CD4-positive, alpha-beta T cell treated with Interleukin-4 for 4 hours (primary cell): Measurements from ENCODE around the gene NCEH1.
"Not testable (repeated sequence)": the region's sequence is repeated elsewhere in the genome, so short reads cannot be mapped to it uniquely, and the experiment has no call there.

Experiments used
- DNase-seq: peaks from one replicate; pipeline ENCODE4 v3.0.0-alpha.2; 2020

The NCEH1 gene, protein sequence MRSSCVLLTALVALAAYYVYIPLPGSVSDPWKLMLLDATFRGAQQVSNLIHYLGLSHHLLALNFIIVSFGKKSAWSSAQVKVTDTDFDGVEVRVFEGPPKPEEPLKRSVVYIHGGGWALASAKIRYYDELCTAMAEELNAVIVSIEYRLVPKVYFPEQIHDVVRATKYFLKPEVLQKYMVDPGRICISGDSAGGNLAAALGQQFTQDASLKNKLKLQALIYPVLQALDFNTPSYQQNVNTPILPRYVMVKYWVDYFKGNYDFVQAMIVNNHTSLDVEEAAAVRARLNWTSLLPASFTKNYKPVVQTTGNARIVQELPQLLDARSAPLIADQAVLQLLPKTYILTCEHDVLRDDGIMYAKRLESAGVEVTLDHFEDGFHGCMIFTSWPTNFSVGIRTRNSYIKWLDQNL

DNA sequence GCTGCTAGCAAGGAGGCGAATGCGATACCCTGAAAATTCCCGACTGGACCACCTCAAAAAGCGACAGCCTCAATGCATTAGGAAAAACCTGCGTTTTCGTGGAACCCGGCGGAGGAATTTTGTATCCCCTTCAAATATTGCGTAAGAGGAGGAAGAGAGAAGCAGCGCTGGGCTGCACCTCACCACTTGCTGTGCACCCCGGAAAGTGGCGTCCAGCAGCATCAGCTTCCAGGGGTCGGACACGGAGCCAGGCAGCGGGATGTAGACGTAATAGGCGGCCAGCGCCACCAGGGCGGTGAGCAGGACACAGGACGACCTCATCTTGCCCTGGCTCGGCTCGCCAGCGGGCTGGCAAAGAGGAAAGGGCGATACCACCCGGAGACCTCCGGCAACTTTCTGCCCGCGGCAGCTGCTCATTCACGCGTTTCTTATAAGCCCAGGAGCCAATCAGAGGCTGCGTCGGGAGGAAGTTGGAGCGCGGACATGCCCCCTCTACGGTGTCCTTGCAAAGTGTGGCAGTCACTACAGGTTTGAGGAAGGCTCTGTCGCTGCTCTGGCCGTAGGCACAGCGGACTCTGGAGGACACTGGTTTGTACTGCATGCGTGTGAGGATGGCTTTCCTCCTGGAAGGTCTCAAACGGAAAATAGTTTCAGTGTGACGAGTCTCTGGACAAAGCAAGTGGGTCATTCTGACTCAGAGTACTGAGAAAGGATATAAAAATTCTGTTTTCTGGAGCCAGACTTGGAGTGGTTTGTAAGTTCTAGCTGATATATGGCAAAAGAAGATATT, at the start of gene NCEH1:
TSS of gene NCEH1 (minus strand) at position 404 of the 790 bp plus-strand sequence. CDS start at position 321, 83 bp downstream.
- peak; percentile 81 for DNase-seq

DNA sequence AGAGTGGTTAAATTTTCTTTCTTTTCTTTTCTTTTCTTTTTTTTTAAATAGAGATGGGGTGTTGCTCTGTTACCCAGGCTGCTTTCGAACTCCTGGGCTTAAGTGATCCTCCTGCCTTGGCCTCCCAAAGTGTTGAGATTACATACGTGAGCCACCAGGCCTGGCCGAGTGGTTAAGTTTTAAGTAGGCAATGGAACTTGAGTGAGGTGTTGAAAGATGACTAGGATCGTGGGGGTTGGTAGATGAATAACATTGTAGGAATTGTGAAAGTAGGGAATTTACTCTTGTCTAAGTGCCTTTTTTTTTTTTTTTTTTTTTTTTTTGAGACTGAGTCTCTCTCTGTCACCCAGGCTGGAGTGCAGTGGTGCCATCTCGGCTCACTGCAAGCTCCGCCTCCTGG, 49.5 kb upstream of the NCEH1 start:
- DNase-seq = not testable (repeated sequence)

DNA sequence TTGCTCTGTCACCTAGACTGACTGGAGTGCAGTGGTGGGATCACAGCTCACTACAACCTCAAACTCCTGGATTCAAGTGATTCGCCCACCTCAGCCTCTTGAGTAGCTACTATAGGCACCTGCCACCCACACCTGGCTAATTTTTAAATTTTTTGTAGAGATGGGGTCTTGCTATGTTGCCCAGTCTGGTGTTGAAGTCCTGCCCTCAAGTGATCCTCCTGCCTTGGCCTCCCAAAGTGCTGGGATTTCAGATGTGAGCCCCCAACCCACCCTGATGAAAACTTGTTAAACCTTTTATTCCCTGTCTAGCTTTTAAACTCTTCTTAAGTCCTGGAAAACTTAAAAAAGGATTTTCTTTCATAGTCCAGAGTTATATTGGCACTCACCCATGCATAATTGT, 42.3 kb upstream of the NCEH1 start:
- no peak for DNase-seq

DNA sequence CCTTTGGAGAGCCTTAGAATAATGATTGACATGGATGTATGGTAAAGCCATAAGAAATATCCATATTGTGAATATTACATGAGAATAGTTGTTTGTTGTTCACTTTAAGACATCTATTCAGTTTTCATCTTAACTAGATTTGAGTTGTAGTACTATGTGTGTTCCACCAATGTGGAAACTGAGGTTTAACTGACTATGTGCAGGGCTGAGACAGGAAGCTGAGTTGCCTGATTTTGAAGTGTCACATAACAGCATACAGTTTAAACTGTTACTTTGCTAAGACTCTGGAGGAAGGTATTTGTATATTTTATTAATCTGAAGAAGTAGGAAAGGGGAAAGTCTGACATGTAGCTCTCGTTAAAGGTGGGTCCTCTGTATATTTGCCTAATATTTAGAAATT, 41.8 kb upstream of the NCEH1 start:
- DNase-seq = no peak

DNA sequence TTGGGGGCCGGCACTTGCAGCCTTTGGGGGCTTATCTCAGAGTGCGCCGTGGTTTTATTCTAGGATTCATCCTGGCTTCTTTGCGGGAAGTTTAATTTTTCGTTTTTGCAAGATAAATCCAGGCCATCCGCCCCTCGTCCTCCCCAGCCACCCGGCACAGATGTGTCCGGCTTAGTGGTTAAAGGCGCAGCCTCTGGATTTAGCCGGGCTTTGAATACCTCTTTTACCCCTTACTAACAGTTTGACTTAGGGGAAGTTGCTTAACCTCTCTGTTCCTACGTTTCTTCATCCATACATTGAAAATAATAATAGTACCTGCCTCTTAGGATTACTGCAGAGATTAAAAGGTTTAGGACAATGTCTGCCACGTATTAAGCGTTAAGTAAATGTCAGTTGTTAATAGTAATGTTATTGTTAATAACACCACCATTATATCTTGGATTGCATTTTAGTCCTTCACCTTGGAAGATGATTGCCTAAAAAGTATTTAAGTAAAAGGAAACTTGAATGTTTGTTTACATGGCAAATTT, 40.4 kb upstream of the NCEH1 start:
- DNase-seq = no peak

DNA sequence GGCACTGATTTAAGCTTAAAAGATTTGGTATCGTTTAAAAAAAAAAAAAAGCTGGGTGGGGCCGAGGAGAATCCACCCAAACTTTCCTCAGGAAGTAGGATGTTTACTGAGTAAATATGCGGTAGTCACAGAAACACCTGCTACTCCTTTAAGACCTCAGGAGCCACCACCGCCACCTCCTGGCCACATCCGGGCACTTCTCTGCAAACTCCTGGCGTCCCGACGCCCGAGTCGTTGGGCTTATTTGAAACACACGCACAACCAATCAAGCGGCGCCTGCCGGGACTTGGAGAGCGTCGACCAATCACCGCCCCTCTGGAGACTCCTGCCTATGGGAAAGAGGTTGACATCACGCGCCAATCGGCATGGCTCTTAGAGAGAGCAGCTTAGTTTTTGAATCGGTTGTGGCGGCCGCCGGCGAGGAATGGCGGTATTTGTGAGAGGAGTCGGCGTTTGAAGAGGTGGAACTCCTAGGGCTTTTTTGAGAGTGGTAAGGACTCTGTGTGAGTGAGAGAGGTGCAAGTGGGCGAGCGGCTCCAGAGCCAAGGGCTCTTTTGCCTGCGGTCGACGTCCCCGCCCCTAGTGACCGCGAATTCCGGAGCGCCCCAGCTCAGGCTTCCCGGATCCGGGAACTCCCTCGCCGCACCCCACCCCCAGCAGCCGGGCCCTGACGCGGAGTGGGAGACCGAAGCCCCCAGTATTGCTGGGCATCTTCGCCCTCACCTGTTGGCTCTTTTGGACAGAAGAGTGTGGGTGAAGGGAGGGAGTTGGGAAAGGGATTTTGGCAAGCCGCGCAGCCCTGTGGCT, 39.7 kb upstream of the NCEH1 start, which contains the start of gene ECT2:
TSS of gene ECT2 (plus strand) at position 359 of the 807 bp plus-strand sequence. CDS start 3,805 bp downstream, outside the sequence.
- DNase-seq = peak; percentile 99

DNA sequence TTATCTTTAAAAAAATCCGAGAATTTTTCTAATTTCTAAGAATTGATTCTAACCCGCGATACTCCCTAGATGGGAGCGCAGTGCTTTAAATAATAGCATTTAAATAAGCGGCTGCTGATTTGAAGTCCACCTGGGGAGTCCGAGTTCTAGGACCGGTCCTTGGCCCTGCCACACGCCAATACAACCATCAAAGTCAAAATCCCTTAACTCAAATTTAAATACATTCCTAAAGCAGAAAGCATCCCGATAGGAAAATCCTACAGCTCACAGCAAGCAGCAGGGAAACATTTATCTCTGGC, 39.2 kb upstream of the NCEH1 start:
- no peak for DNase-seq

DNA sequence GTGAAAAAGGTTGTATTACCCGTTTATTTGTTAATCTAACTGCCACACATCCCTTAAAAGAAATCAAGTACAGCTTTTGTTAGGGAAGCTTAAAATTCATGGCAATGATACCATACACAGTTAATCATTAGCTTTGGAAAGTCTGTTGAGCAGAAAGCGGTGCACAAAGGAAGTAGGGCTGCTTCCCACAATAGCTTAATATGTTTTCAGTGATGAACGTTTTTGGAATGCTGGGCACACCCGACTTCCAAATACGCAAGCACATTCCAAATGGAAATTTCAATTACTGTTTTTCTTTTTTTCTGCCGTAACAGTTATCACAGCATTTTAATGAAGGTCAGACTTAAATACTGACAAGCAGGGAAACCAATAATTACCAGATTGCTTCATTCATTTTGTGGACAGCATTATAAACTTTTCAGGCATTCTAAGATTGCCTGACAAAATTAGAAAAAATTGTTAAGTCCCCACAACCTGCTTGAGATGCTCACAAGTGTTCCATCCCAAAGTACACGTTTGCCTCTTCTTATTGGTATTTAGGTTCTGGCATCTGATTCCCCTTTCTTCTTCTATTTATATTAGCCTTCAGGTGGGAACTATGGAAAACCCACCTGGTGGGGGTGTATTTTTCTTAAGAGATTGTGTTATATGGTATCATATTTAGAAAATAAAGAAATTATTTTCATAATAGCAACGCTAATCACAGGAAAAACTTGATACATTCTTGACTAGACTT, 38.5 kb upstream of the NCEH1 start:
- no peak for DNase-seq

DNA sequence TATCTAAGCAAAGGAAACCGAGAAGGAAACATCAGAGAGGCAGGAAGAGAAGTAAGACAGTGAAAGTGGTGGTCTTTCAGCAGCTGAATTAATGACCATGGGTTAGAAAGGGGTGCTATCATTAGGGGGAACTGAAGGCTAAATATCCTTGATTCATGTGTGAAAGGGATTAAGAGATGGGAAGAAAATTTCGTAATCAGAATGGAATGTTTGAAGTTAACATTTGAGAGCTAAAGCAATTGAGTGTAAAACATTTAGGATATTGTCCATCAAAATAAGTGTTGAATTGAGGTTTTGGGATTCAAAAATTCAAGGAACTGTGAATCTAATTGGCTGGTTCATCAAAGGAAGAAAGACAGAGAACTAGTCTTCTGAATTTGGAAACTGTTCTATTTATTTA, 35.6 kb upstream of the NCEH1 start:
- DNase-seq = no peak

DNA sequence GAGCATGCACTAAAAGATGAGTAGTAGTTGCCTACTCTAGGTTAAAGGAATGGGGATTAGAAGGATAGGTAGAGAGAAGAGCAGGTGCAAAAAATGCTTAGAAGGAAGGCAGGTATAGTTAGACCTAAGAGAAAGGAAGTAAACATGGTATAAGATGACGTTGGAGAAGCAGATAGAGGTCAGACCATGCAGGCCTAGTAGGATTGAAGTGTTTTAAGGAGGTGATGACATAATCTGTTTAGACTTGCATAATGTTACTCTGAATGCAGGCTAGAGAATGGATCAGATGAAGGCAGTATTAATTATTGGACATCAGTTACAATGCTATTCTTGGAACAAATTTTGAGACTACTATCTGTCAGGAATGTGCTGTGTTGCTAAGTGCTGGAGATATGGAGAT, 28.6 kb upstream of the NCEH1 start:
- no peak for DNase-seq

DNA sequence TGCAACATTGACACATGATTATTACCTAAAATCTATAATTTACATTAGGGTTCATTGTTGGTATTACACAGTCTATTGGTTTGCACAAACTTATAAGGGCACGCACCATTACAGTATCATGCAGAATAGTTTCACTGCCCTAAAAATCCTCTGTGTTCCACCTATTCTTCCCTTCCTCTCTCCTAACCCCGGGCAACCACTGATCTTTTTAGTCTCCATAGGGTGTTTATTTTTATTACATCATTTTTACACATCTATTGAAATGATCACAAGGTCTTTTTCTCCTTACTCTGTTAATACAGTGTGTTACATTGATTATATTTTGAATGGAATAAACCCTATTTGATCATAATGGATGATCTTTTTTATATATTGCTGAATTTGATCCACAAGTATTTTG, 24.1 kb upstream of the NCEH1 start:
- DNase-seq = no peak

DNA sequence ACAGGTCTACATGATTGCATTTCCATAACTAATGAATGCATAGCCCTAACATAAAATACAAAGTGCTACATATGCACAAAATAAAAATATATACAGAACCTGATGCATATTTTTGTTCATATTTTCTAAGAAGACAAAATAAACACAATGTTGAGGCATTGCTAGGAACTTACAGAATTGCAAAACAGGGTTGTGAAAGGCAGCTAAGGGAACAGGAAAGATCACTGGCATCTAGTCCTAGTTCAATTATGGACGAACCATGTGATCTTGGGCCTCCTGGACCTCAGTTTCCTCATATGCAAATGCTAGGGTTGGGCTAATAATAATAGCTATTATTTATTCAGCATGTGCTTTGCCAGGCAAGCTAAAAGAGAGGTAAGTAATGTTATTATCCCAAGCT, 15.5 kb upstream of the NCEH1 start:
- DNase-seq = no peak

DNA sequence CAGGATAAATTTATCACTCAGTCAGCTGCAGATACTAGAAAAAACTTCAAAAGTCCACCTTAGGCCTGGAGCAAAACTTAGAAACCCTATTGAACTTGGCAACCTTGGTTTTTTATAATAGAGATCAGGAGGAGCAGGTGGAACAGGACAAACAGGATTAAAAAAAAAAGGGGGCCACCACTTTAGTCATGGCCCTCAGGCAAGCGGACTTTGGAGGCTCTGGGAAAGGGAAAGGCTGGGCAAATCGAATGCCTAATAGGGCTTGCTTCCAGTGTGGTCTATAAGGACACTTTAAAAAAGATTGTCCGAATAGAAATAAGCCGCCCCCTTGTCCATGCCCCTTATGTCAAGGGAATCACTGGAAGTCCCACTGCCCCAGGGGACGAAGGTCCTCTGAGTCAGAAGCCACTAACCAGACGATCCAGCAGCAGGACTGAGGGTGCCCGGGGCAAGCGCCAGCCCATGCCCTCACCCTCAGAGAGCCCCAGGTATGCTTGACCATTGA, 11.7 kb upstream of the NCEH1 start:
- DNase-seq = not testable (repeated sequence)

DNA sequence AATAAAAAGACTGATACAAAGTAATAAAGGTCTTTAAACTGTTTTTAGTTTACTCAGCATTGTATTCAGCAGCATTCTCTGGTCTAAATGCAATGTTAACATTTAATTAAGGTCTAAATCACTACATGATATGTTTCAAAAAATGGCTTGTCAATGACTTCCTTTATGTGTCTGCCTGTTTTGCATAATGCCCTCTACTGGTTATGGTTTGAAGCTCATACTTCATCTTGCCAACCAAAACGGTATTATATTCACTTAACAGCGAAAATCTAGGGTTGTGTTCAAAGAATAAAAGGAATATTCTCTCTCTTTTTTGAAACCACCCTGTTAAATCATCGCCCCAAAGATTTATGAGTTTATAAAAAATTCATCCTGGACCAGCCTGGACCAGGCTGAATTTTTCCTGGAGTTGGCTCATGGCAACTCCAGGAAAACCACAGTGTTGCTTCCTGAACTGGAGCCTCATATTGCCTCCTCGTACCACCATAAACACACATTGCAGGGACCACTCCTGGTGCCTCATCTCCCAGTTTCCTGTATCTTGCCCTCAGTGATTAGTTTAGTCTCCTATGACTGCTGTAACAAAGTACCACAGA, 6.7 kb upstream of the NCEH1 start:
- peak; percentile 32 for DNase-seq

DNA sequence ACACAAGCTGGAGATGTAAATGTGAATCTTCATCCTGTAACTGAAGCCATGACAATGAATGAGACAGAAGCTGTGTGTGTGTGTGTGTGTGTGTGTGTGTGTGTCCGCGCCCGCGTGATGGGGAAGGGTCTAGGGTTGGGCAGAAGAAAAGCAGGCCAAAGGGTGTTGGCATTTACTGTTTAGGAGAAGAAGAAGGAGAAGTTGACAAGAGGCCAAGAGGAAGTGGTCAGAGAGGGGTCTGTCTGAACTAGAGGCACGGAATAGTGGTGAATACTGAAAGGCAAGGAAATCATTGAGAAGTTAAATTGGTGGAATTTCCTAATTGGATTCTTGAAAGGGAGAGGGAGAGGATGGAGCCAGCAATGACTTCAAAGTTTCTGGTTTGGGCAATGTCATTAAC, 5.6 kb upstream of the NCEH1 start:
- no peak for DNase-seq

DNA sequence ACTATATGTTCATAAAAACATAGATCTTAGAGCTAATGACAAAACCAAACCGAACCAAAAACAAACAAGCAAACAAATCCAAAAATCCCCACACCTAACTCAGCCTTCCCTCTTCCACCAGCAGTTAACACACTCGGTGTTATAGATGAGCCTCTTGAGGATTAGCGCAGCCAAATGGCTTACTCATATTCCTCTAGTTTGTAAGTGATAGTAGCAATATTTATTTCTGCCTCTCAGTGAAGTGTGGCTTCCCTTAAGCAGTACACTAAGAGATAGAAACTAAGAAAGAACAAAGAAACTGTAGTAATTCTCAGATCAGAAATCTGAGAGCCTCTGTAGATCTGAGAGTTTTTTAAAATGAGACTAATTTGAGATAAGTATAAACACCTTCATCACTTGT, 2.4 kb upstream of the NCEH1 start:
- no peak for DNase-seq

DNA sequence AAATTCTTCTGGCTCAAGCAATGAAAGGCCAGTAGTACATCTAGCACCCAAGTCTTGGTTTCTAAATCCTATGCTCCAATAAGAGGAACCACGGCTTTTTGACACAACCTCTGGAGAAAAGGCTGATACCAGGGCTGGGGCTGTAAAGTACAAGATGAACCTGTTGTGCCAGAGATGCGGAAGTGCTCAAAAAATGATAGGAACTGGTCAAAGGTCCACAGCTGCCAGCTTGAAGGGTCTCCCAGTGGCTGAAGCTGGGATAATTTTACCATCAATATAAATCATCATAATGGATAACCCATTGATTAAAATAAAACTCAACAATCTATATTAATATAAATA, 558 bp upstream of the NCEH1 start:
- no peak for DNase-seq

DNA sequence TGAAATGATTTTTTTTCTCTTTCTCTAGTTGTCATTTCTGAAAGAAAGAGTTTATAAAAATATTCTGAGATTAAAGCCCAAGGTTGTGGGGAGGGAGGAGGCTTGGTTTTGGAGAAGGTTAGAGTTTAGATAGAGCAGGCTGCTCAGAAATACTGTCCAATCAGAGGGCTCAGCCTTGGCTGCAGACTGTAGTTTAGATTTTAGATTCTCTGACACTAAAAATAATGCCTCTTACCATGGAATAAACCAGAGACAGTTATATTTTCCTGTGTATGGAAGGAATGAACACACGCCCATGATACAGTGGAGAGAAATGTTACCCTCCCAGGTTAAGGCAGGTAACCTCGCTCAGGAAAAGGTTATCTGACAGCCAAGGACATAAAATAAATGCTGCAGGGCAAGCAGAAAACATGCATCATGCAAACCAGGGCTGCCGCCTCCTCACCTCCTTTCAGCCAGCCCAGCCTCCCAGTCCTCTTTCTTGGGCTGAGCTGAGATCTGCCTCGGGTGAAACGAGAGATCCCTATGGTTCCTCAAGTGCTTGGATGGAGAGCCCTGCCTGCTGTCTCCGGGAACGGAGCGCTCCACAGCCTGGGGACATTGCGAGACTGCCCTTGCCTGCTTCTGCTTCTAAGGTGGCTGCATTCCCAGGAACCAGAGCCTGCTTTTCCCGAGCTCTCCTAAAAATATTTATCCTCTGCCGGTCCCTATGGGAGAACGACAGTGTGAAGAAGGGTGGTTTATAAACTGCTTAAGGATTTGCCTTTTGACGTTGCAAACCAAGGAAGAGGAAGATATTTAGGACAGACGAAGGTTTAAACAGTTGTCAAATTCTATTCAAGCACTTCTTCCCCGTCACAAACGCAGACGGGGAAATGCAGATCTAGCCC, 848 bp downstream of the NCEH1 start:
- no peak for DNase-seq

DNA sequence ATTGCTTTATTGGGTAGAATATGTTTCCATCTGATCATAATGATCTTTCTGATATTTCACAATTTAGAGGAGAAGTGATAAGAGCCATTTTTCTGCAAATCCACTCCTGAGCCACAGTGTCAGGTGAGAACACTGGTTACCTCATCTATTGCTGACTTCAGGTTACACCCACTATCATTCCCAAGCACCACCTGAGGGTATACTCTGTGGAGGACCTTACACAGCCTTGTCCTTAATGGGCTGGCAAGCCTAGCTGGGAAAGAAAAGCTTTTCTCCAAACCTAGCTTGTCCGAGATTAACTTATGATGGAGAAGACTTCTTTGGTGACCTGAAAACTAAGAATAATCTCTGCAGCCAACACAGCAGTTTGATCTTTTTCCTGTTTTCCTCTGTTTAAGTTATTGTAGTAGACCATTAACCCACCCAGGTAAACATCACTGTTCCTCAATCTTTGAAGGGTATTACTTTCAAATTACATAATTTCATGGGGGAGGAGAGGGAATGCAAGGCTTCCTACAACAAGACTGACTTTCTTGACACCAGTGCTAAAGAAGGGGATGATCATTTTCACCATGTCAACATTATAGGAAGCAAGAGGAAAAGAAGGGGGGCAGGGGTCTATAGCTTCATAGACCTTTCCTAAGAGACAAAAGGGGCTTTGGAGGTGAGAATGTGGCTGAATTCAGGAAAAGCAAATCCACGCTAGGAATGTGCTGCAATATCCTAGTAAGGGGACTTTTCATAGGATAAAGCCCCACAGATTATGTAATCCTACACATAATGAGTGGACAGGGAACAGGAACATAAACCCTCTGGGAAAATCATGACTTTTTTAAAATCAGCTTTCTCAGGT, 1.7 kb downstream of the NCEH1 start:
- no peak for DNase-seq

DNA sequence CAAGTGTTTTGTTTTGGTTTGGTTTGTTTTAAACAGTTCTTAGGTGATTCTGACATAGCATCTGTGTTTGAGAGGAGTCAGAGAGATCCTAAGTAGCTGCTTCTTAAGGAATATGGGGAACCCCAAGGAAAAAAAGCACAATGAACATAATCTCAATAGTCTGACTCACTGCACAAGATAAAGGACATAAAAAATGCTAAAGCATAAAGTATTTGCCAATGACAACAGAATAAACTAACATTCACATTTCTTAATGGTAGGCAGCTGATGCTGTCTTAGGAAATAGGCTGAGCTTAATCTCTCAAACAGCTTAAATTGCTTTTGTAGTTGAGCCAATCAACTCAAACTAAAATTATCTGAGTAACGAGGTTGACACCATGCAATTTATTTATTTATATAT, 2.9 kb downstream of the NCEH1 start:
- DNase-seq = no peak
